K562 (cell line): ENCODE data around the gene CHSY1. TPM values are rescaled to one million over a fixed set of nuclear protein-coding genes. Genes with fewer than 3 reads are reported as not detected.

Experiments
- AFF4 ChIP-seq: sonication (generic); formaldehyde crosslinking; IDR thresholded peaks from 2 replicates; pipeline ENCODE4 v1.8.0; 2023; ENCODE audit warnings: mild to moderate bottlenecking, missing genetic modification reagents
- BCLAF1 ChIP-seq, 2 experiments: fragments of 450-650 bp in 1 of 2; IDR thresholded peaks; 2 replicates each; pipeline ENCODE4 v1.6.1; 2011 to 2017; ENCODE audit warnings: low read depth in 2 of 2, antibody characterized with exemption in 1 of 2, borderline replicate concordance in 1 of 2, low read length in 1 of 2, mild to moderate bottlenecking in 1 of 2, mixed read lengths in 1 of 2; ENCODE audit not compliant: control insufficient read depth in 1 of 2
- FOXK2 ChIP-seq, 2 experiments: fragments of 450-650 bp; IDR thresholded peaks in 1 of 2; conservative IDR thresholded peaks in 1 of 2; 2 replicates each; pipeline ENCODE4 v1.6.1; 2016; ENCODE audit warnings: low read depth in 2 of 2, mild to moderate bottlenecking in 1 of 2
- KAT7 ChIP-seq: sonication (generic); formaldehyde crosslinking; IDR thresholded peaks from 2 replicates; pipeline ENCODE4 v1.8.0; 2022; ENCODE audit warnings: missing genetic modification reagents, mild to moderate bottlenecking, borderline replicate concordance
- KDM5B ChIP-seq: fragments of 200-600 bp; sonication (generic); IDR thresholded peaks from 2 replicates; pipeline ENCODE4 v1.6.1; 2012; ENCODE audit warnings: low read depth, mild to moderate bottlenecking, moderate library complexity, low read length, control low read depth, inconsistent platforms; ENCODE audit not compliant: insufficient replicate concordance
- MAZ ChIP-seq, 2 experiments: fragments of 450-650 bp in 1 of 2; sonication (generic) in 1 of 2; formaldehyde crosslinking; IDR thresholded peaks in 1 of 2; conservative IDR thresholded peaks in 1 of 2; 2 replicates each; pipeline versions ENCODE4 v1.4.0 to v1.5.0; 2020; ENCODE audit warnings: mild to moderate bottlenecking in 1 of 2, missing genetic modification reagents in 1 of 2
- MED1 ChIP-seq: sonication (generic); formaldehyde crosslinking; IDR thresholded peaks from 2 replicates; pipeline ENCODE4 v1.8.1; 2023; ENCODE audit warnings: missing genetic modification reagents, borderline replicate concordance
- NCOR1 ChIP-seq: fragments of 450-650 bp; IDR thresholded peaks from 2 replicates; pipeline ENCODE4 v1.6.1; 2016; ENCODE audit warnings: mild to moderate bottlenecking, moderate library complexity
- NFIC ChIP-seq: fragments of 450-650 bp; IDR thresholded peaks from 2 replicates; pipeline ENCODE4 v1.6.1; 2017; ENCODE audit warnings: mild to moderate bottlenecking, inconsistent platforms
- TFE3 ChIP-seq: fragments of 450-650 bp; formaldehyde crosslinking; IDR thresholded peaks from 2 replicates; pipeline ENCODE4 v1.4.0; 2020; ENCODE audit warnings: mild to moderate bottlenecking, mixed read lengths
- ZFP1 ChIP-seq: fragments of 450-650 bp; formaldehyde crosslinking; IDR thresholded peaks from 2 replicates; pipeline ENCODE4 v1.4.0; 2020; ENCODE audit warnings: mild to moderate bottlenecking, mixed read lengths
- ZMIZ1 ChIP-seq, 2 experiments: fragments of 150-350 bp in 1 of 2; IDR thresholded peaks; 2 replicates each; pipeline ENCODE4 v1.6.1; 2012 to 2016; ENCODE audit warnings: low read depth in 2 of 2, low read length in 2 of 2, mild to moderate bottlenecking in 1 of 2, moderate library complexity in 1 of 2
- ZNF324 ChIP-seq: fragments of 250-450 bp; sonication (Bioruptor Pico); IDR thresholded peaks from 2 replicates; pipeline ENCODE4 v1.4.0; 2020; ENCODE audit warnings: mild to moderate bottlenecking
- polyA plus RNA-seq, 8 experiments: library from polyadenylated mRNA; depleted of rRNA in 4 of 8; stranded (reverse) in 5 of 8; unstranded in 3 of 8; fragments of >200 nt; fragmentation: Nextera tagmentation in 2 of 8; fragmentation: Illumina TruSeq in 1 of 8; extraction: Ambion mirVana in 2 of 8; extraction: Trizol in 1 of 8; gene quantifications; 2 replicates each; pipeline versions ENCODE4 v1.2.1 to v1.2.3, GENCODE V29; 2011 to 2014; ENCODE audit warnings: inconsistent platforms in 1 of 8, missing spikeins in 1 of 8
- total RNA-seq, 7 experiments: library from RNA; depleted of rRNA in 6 of 7; stranded (reverse); fragments of >200 nt in 6 of 7; fragmentation: Illumina TruSeq in 2 of 7; extraction: Trizol in 2 of 7; gene quantifications; 2 replicates each; pipeline versions ENCODE4 v1.2.1 to v1.2.3, GENCODE V29; 2011 to 2021; ENCODE audit warnings: low replicate concordance in 1 of 7

The CHSY1 gene
- total and polyA plus RNA-seq, 9 of the 15 experiments (the other 6 are each of a cell fraction or from before 2014, with no cell fraction given), result 7.0 to 16.4 (median 13.4) TPM

GRCh38 chr15:101148881-101149664, 102.8 kb downstream of the CHSY1 start (continued):
- TF ChIP-seq ZMIZ1 (IDR thresholded peaks at IDR 0.05; ENCODE audit: low read depth in 2 of 2, low read length in 2 of 2) (no peak), ZNF324 (no peak), TFE3 (CRISPR knock-in tag) (no peak), NFIC (no peak), AFF4 (no peak), MAZ (CRISPR knock-in tag; conservative IDR thresholded peaks at IDR 0.05 in 1 of 2, IDR thresholded peaks at IDR 0.05 in 1 of 2) (no peak), KDM5B (no peak), FOXK2 (conservative IDR thresholded peaks at IDR 0.05 in 1 of 2, IDR thresholded peaks at IDR 0.05 in 1 of 2; ENCODE audit: low read depth in 2 of 2) (no peak), BCLAF1 (IDR thresholded peaks at IDR 0.05; ENCODE audit: borderline replicate concordance in 1 of 2, control insufficient read depth in 1 of 2, low read depth in 2 of 2, low read length in 1 of 2) (no peak), ZFP1 (no peak), MED1 (CRISPR knock-in tag) (no peak), NCOR1 (peak; percentile 57), KAT7 (CRISPR knock-in tag) (0 out of 2 replicates have a peak, but pooled peaks have one; percentile 40)
